HG03103 (cell line): ENCODE measurements around the gene KCNQ1.

ENCODE experiments used
- ATAC-seq: cut with Tn5 transposase; IDR thresholded peaks from one replicate; pipeline ENCODE4 v1.9.1; 2021; ENCODE audit warnings: low read depth; ENCODE audit not compliant: unreplicated experiment

KCNQ1 gene

GRCh38 chr11:2549080-2549479 is 104.3 kb downstream of the KCNQ1 start:
- no peak for ATAC-seq

GRCh38 chr11:2549491-2549875 is 104.7 kb downstream of the KCNQ1 start:
- ATAC-seq = no peak

GRCh38 chr11:2549876-2550605 is 105.2 kb downstream of the KCNQ1 start:
- no peak for ATAC-seq

- ATAC-seq = no peak
Measured at GRCh38 chr11:2550606-2550970, 105.8 kb downstream of the KCNQ1 start.

- no peak for ATAC-seq
Measured at GRCh38 chr11:2551131-2551530, 106.3 kb downstream of the KCNQ1 start.

- ATAC-seq = no peak
Measured at GRCh38 chr11:2552210-2552609, 107.4 kb downstream of the KCNQ1 start.

GRCh38 chr11:2553198-2553597 is 108.4 kb downstream of the KCNQ1 start:
- ATAC-seq = no peak

GRCh38 chr11:2553886-2554285 is 109.1 kb downstream of the KCNQ1 start:
- ATAC-seq = no peak

- ATAC-seq = no peak
Measured at GRCh38 chr11:2554338-2555207, 109.8 kb downstream of the KCNQ1 start.

GRCh38 chr11:2555336-2555735 is 110.5 kb downstream of the KCNQ1 start:
- no peak for ATAC-seq

GRCh38 chr11:2555891-2556290 is 111.1 kb downstream of the KCNQ1 start:
- ATAC-seq = no peak

- ATAC-seq = no peak
Measured at GRCh38 chr11:2557381-2557780, 112.6 kb downstream of the KCNQ1 start.

- ATAC-seq = no peak
Measured at GRCh38 chr11:2558397-2558796, 113.6 kb downstream of the KCNQ1 start.

- no peak for ATAC-seq
Measured at GRCh38 chr11:2558861-2559526, 114.2 kb downstream of the KCNQ1 start.

- no peak for ATAC-seq
Measured at GRCh38 chr11:2559527-2560311, 114.9 kb downstream of the KCNQ1 start.

- no peak for ATAC-seq
Measured at GRCh38 chr11:2561696-2562581, 117.1 kb downstream of the KCNQ1 start.

GRCh38 chr11:2562890-2563212 is 118.0 kb downstream of the KCNQ1 start:
- ATAC-seq = no peak

GRCh38 chr11:2563213-2564007 is 118.6 kb downstream of the KCNQ1 start:
- ATAC-seq = no peak

GRCh38 chr11:2564008-2564530 is 119.3 kb downstream of the KCNQ1 start:
- ATAC-seq = no peak
